GM12878 (cell line): Measurements from ENCODE around the gene TRPT1. TPM values are rescaled to one million over a fixed set of nuclear protein-coding genes. Genes with fewer than 3 reads are reported as not detected.

ENCODE experiments used
- LARP7 ChIP-seq: fragments of 450-650 bp; IDR thresholded peaks from 2 replicates; pipeline ENCODE4 v1.6.1; 2017; ENCODE audit warnings: mild to moderate bottlenecking
- MTA3 ChIP-seq: IDR thresholded peaks from 2 replicates; pipeline ENCODE4 v1.6.1; 2012; ENCODE audit warnings: low read length, inconsistent platforms, borderline replicate concordance
- NFYA ChIP-seq: IDR thresholded peaks from 2 replicates; pipeline ENCODE4 v1.6.1; 2011; ENCODE audit warnings: low read depth, mild to moderate bottlenecking, low read length, improper control_type of control experiment, borderline replicate concordance
- PAX5 ChIP-seq: IDR thresholded peaks from 2 replicates; pipeline ENCODE4 v1.6.1; 2011; ENCODE audit warnings: low read depth, low read length, borderline replicate concordance
- PML ChIP-seq: IDR thresholded peaks from 2 replicates; pipeline ENCODE4 v1.6.1; 2012; ENCODE audit warnings: low read length, inconsistent platforms
- SPI1 ChIP-seq: IDR thresholded peaks from 2 replicates; pipeline ENCODE4 v1.6.1; 2011; ENCODE audit warnings: low read depth, mild to moderate bottlenecking, low read length, moderate library complexity, borderline replicate concordance; ENCODE audit not compliant: insufficient read depth
- SREBF1 ChIP-seq: IDR thresholded peaks from 2 replicates; pipeline ENCODE4 v1.6.1; 2012; ENCODE audit warnings: mild to moderate bottlenecking, low read length
- STAT1 ChIP-seq: fragments of 450-650 bp; conservative IDR thresholded peaks from 2 replicates; pipeline ENCODE4 v1.6.1; 2014; ENCODE audit warnings: antibody characterized with exemption, mild to moderate bottlenecking
- ZSCAN29 ChIP-seq: fragments of 450-650 bp; IDR thresholded peaks from 2 replicates; pipeline ENCODE4 v1.6.1; 2017; ENCODE audit warnings: mild to moderate bottlenecking, moderate library complexity
- polyA plus RNA-seq, 11 experiments: library from polyadenylated mRNA; depleted of rRNA in 4 of 11; unstranded in 6 of 11; stranded (reverse) in 5 of 11; fragments of >200 nt; fragmentation: Nextera tagmentation in 4 of 11; fragmentation: Illumina TruSeq in 1 of 11; extraction: Ambion mirVana in 4 of 11; extraction: Trizol in 1 of 11; gene quantifications; 1 replicate in 1 of 11; 2 replicates in 10 of 11; pipeline versions ENCODE4 v1.2.1 to v1.2.3, GENCODE V29; 2011 to 2016; ENCODE audit warnings: inconsistent platforms in 2 of 11, missing spikeins in 2 of 11, low read depth in 1 of 11
- total RNA-seq, 4 experiments: library from RNA; depleted of rRNA in 3 of 4; stranded (reverse); fragments of >200 nt in 3 of 4; fragmentation: Illumina TruSeq in 1 of 4; extraction: Trizol in 1 of 4; gene quantifications; 2 replicates each; pipeline versions ENCODE4 v1.2.1 to v1.2.3, GENCODE V29; 2013 to 2021
- TF ChIP-seq, protein P1 (sequence below): fragments of 450-650 bp; IDR thresholded peaks from 2 replicates; pipeline ENCODE4 v1.6.1; 2017; ENCODE audit warnings: mild to moderate bottlenecking, moderate library complexity
- TF ChIP-seq, protein P2 (sequence below): IDR thresholded peaks from 2 replicates; pipeline ENCODE4 v1.6.1; 2012; ENCODE audit warnings: low read depth, low read length, improper control_type of control experiment
- TF ChIP-seq, protein P3 (sequence below): fragments of 450-650 bp; formaldehyde crosslinking; IDR thresholded peaks from 2 replicates; pipeline ENCODE4 v1.4.0; 2020; ENCODE audit warnings: mild to moderate bottlenecking, moderate library complexity
- TF ChIP-seq, protein P4 (sequence below): IDR thresholded peaks from 2 replicates; pipeline ENCODE4 v1.6.1; 2011; ENCODE audit warnings: borderline replicate concordance, low read depth, mild to moderate bottlenecking, moderate library complexity, low read length; ENCODE audit not compliant: insufficient read depth, poor library complexity, severe bottlenecking
- TF ChIP-seq, protein P5 (sequence below): IDR thresholded peaks from 2 replicates; pipeline ENCODE4 v1.6.1; 2012; ENCODE audit warnings: low read depth, low read length, improper control_type of control experiment
- TF ChIP-seq, protein P6 (sequence below): fragments of 450-650 bp; IDR thresholded peaks from 2 replicates; pipeline ENCODE4 v1.6.1; 2017; ENCODE audit warnings: low read depth, mild to moderate bottlenecking, moderate library complexity

TRPT1 gene
- total and polyA plus RNA-seq, 10 of the 15 experiments (the other 5 are each of a cell fraction or from before 2014, with no cell fraction given), result 7.1 to 63.0 (median 31.4) TPM

DNA sequence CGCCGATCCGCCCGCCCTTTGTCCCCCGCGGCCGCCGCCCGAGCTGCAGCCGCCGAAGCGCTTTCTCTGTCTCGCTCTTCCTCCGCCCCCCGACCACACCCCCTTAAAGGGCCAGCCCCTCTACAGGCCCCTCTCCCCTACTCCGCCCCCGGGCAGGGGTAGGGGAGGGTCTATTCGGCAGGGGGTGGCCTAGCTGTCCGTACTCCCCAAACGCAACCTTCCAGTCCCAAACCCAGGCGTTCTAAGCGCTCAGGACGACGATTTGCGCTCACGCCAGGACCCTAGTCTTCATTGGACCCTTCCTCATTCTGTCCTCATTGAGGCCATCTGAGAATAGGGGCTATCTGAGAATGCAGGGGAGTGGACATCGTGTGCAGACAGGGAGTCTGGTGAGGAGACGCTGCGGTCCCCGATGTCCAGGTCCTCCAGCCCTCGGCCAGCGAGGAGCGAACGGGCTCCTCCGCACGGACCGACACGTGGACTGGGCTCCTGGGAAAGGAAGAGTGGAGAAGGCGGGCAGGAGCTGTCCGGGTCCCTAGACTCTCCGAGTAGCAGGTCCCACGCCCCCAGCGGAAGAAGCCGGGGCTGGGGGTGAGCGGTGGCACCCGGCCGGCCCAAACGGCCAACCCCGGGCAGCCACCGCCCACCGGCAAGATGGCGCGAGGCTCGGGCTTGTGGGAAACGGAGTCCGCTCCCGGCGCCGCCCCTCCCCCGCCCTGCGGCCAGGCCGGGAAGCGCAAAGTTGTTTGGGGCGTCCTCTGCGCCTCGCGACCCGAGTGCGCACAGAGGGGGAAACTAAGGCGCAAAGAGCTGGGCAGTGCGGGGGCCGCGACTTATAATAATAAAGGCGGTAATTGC is 21.1 kb upstream of the TRPT1 start, which contains the start of gene PPP1R14B (continued):
- TF ChIP-seq, protein P1, sequence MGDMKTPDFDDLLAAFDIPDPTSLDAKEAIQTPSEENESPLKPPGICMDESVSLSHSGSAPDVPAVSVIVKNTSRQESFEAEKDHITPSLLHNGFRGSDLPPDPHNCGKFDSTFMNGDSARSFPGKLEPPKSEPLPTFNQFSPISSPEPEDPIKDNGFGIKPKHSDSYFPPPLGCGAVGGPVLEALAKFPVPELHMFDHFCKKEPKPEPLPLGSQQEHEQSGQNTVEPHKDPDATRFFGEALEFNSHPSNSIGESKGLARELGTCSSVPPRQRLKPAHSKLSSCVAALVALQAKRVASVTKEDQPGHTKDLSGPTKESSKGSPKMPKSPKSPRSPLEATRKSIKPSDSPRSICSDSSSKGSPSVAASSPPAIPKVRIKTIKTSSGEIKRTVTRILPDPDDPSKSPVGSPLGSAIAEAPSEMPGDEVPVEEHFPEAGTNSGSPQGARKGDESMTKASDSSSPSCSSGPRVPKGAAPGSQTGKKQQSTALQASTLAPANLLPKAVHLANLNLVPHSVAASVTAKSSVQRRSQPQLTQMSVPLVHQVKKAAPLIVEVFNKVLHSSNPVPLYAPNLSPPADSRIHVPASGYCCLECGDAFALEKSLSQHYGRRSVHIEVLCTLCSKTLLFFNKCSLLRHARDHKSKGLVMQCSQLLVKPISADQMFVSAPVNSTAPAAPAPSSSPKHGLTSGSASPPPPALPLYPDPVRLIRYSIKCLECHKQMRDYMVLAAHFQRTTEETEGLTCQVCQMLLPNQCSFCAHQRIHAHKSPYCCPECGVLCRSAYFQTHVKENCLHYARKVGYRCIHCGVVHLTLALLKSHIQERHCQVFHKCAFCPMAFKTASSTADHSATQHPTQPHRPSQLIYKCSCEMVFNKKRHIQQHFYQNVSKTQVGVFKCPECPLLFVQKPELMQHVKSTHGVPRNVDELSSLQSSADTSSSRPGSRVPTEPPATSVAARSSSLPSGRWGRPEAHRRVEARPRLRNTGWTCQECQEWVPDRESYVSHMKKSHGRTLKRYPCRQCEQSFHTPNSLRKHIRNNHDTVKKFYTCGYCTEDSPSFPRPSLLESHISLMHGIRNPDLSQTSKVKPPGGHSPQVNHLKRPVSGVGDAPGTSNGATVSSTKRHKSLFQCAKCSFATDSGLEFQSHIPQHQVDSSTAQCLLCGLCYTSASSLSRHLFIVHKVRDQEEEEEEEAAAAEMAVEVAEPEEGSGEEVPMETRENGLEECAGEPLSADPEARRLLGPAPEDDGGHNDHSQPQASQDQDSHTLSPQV, result no peak
- TF ChIP-seq, protein P2, sequence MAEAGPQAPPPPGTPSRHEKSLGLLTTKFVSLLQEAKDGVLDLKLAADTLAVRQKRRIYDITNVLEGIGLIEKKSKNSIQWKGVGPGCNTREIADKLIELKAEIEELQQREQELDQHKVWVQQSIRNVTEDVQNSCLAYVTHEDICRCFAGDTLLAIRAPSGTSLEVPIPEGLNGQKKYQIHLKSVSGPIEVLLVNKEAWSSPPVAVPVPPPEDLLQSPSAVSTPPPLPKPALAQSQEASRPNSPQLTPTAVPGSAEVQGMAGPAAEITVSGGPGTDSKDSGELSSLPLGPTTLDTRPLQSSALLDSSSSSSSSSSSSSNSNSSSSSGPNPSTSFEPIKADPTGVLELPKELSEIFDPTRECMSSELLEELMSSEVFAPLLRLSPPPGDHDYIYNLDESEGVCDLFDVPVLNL, result no peak
- TF ChIP-seq, protein P3, sequence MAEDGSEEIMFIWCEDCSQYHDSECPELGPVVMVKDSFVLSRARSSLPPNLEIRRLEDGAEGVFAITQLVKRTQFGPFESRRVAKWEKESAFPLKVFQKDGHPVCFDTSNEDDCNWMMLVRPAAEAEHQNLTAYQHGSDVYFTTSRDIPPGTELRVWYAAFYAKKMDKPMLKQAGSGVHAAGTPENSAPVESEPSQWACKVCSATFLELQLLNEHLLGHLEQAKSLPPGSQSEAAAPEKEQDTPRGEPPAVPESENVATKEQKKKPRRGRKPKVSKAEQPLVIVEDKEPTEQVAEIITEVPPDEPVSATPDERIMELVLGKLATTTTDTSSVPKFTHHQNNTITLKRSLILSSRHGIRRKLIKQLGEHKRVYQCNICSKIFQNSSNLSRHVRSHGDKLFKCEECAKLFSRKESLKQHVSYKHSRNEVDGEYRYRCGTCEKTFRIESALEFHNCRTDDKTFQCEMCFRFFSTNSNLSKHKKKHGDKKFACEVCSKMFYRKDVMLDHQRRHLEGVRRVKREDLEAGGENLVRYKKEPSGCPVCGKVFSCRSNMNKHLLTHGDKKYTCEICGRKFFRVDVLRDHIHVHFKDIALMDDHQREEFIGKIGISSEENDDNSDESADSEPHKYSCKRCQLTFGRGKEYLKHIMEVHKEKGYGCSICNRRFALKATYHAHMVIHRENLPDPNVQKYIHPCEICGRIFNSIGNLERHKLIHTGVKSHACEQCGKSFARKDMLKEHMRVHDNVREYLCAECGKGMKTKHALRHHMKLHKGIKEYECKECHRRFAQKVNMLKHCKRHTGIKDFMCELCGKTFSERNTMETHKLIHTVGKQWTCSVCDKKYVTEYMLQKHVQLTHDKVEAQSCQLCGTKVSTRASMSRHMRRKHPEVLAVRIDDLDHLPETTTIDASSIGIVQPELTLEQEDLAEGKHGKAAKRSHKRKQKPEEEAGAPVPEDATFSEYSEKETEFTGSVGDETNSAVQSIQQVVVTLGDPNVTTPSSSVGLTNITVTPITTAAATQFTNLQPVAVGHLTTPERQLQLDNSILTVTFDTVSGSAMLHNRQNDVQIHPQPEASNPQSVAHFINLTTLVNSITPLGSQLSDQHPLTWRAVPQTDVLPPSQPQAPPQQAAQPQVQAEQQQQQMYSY, result no peak
- TF ChIP-seq SREBF1, result no peak
- TF ChIP-seq ZSCAN29, result no peak
- TF ChIP-seq, protein P4, sequence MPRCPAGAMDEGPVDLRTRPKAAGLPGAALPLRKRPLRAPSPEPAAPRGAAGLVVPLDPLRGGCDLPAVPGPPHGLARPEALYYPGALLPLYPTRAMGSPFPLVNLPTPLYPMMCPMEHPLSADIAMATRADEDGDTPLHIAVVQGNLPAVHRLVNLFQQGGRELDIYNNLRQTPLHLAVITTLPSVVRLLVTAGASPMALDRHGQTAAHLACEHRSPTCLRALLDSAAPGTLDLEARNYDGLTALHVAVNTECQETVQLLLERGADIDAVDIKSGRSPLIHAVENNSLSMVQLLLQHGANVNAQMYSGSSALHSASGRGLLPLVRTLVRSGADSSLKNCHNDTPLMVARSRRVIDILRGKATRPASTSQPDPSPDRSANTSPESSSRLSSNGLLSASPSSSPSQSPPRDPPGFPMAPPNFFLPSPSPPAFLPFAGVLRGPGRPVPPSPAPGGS, result no peak
- no peak for TF ChIP-seq MTA3
- no peak for TF ChIP-seq SPI1
- no peak for TF ChIP-seq PAX5
- TF ChIP-seq STAT1, result 0 out of 2 replicates have a peak, but pooled peaks have one; percentile 48
- TF ChIP-seq, protein P5, sequence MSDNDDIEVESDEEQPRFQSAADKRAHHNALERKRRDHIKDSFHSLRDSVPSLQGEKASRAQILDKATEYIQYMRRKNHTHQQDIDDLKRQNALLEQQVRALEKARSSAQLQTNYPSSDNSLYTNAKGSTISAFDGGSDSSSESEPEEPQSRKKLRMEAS, result no peak
- TF ChIP-seq PML, result no peak
- TF ChIP-seq LARP7, result peak; percentile 58
- TF ChIP-seq NFYA, result no peak
- TF ChIP-seq, protein P6, sequence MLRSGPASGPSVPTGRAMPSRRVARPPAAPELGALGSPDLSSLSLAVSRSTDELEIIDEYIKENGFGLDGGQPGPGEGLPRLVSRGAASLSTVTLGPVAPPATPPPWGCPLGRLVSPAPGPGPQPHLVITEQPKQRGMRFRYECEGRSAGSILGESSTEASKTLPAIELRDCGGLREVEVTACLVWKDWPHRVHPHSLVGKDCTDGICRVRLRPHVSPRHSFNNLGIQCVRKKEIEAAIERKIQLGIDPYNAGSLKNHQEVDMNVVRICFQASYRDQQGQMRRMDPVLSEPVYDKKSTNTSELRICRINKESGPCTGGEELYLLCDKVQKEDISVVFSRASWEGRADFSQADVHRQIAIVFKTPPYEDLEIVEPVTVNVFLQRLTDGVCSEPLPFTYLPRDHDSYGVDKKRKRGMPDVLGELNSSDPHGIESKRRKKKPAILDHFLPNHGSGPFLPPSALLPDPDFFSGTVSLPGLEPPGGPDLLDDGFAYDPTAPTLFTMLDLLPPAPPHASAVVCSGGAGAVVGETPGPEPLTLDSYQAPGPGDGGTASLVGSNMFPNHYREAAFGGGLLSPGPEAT, result no peak
